ENCODE measurements around the gene CCBE1. TPM values are rescaled to one million over a fixed set of nuclear protein-coding genes. Genes with fewer than 3 reads are reported as not detected.
A peak's percentile ranks its signal among the peaks of the same experiment; 100 is the strongest.

Gene CCBE1
- total RNA-seq, 4 donors from 2014 or later = 1.3 to 30.2 (median 8.0) TPM

DNA sequence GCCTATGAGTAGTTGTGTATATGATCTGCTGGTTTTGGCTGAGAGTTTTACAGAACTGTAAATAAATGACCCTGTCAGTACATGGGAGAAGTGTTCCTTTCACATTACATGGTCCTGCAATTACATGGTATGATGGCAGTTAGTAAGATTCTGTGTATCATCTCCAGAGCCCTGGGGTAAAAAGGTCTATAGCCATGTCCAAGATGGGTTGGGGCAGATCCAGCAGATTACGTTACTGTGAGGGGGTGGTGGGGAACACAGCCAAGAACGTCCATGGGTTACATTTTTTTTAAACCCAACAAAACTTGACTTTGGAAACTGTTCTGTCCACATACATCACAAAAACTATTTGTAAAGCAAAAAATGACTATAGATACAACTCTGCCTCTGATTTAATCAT, 274.0 kb downstream of the CCBE1 start:
- no peak for ATAC-seq (ENCODE audit: low FRiP score)
- no peak for DNase-seq (ENCODE audit: low spot score)
- TF ChIP-seq CTCF (IDR thresholded peaks at IDR 0.05) = no peak

- ATAC-seq (ENCODE audit: low FRiP score) (peak; percentile 38), DNase-seq (ENCODE audit: low spot score) (no peak)
- no peak for TF ChIP-seq CTCF (IDR thresholded peaks at IDR 0.05)
These were observed 277.0 kb downstream of the CCBE1 start for GRCh38 chr18:59420244-59420643.

GRCh38 chr18:59419386-59419785, 277.8 kb downstream of the CCBE1 start:
- no peak for DNase-seq (ENCODE audit: low spot score)
- no peak for TF ChIP-seq CTCF (IDR thresholded peaks at IDR 0.05)
- ATAC-seq (ENCODE audit: low FRiP score) = peak; percentile 44

DNA sequence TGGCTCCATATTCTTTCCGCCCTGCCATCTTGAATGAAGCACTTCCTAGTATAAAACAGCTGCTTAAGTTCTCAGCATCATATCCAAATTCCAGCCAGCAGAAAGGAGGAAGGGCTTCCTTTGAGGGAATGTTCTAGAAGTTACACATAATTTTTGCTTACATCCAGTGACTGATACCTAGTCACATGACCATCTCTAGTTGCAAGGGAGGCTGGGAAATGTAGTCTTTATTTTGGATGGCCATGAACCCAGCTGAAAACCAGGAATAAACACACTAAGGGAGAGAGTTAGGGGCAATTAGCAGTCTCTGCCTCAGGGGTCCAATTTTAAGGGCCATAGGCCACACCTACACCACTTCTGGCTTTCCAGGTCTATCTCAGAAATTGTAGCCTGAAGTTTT, 280.4 kb downstream of the CCBE1 start:
- TF ChIP-seq CTCF (IDR thresholded peaks at IDR 0.05) = no peak
- DNase-seq (ENCODE audit: low spot score) = no peak
- ATAC-seq (ENCODE audit: low FRiP score) = no peak

- ATAC-seq (ENCODE audit: low FRiP score) = no peak
- no peak for TF ChIP-seq CTCF (IDR thresholded peaks at IDR 0.05)
These were observed 283.0 kb downstream of the CCBE1 start for GRCh38 chr18:59414111-59414653.

GRCh38 chr18:59402432-59403090, 294.7 kb downstream of the CCBE1 start:
- no peak for DNase-seq (ENCODE audit: low spot score)
- peak in 1 of 3 donors; percentile 12 for TF ChIP-seq CTCF (IDR thresholded peaks at IDR 0.05)
- peak; percentile 83 for ATAC-seq (ENCODE audit: low FRiP score)

More at GRCh38 chr18:59414111-59414653, 283.0 kb downstream of the CCBE1 start:
- DNase-seq (ENCODE audit: low spot score) = no peak

- DNase-seq (ENCODE audit: low spot score) = no peak
- no peak for TF ChIP-seq CTCF (IDR thresholded peaks at IDR 0.05)
- no peak for ATAC-seq (ENCODE audit: low FRiP score)
These were observed 296.8 kb downstream of the CCBE1 start for GRCh38 chr18:59400407-59400806.

Data from omental fat pad (tissue), 4 donors.